SU-DHL-6 (cell line): ENCODE results near the gene ATP6V0C.

Experiments
- H2AFZ ChIP-seq: fragments of 200-600 bp; sonication (generic); 2 replicates; pipeline ENCODE4 v1.6.1; 2014; ENCODE audit warnings: low read depth, mild to moderate bottlenecking, moderate library complexity, mixed read lengths, antibody characterized with exemption, low read length; ENCODE audit not compliant: severe bottlenecking
- H3F3A ChIP-seq: fragments of 200-600 bp; shearing (Covaris generic); 2 replicates; pipeline ENCODE4 v1.6.0; 2016; ENCODE audit warnings: antibody characterized with exemption, mild to moderate bottlenecking; ENCODE audit not compliant: insufficient read depth
- H3K27ac ChIP-seq: fragments of 200-600 bp; sonication (generic); 2 replicates; pipeline ENCODE4 v1.5.1; 2016; ENCODE audit warnings: low read depth, mild to moderate bottlenecking, low read length, moderate library complexity, mixed read lengths
- H3K27me3 ChIP-seq: fragments of 200-600 bp; sonication (generic), shearing (Covaris generic); 2 replicates; pipeline ENCODE4 v1.6.0; 2014; ENCODE audit warnings: mild to moderate bottlenecking, low read length
- H3K36me3 ChIP-seq: fragments of 200-600 bp; sonication (generic); 2 replicates; pipeline ENCODE4 v1.6.1; 2014; ENCODE audit warnings: mild to moderate bottlenecking, low read length, mixed read lengths
- H3K4me2 ChIP-seq: fragments of 300-600, 200-600 bp; shearing (Covaris generic), sonication (generic); 2 replicates; pipeline ENCODE4 v1.6.0; 2014; ENCODE audit warnings: low read length, low read depth, mild to moderate bottlenecking; ENCODE audit not compliant: poor library complexity, severe bottlenecking
- H3K4me3 ChIP-seq: fragments of 200-600 bp; sonication (generic); 2 replicates; pipeline ENCODE4 v1.5.1; 2014; ENCODE audit warnings: antibody characterized with exemption, low read length, mild to moderate bottlenecking, mixed read lengths; ENCODE audit not compliant: insufficient read depth, poor library complexity, severe bottlenecking
- H3K79me2 ChIP-seq: fragments of 200-600 bp; sonication (generic); 2 replicates; pipeline ENCODE4 v1.6.1; 2014; ENCODE audit warnings: mild to moderate bottlenecking, low read length, moderate library complexity; ENCODE audit not compliant: insufficient read depth
- H3K9ac ChIP-seq: fragments of 200-600 bp; sonication (generic); 2 replicates; pipeline ENCODE4 v1.7.0; 2014; ENCODE audit warnings: mild to moderate bottlenecking, low read length
- H3K9me2 ChIP-seq: fragments of 200-600 bp; sonication (generic); replicated peaks from 2 replicates; pipeline ENCODE4 v1.6.1; 2014; ENCODE audit warnings: low read length; ENCODE audit not compliant: insufficient read depth
- H3K9me3 ChIP-seq: fragments of 200-600 bp; sonication (generic); 2 replicates; pipeline ENCODE4 v1.6.1; 2014; ENCODE audit warnings: low read length, mixed read lengths; ENCODE audit not compliant: insufficient read depth
- H4K20me1 ChIP-seq: fragments of 200-600 bp; sonication (generic); 2 replicates; pipeline ENCODE4 v1.6.1; 2014; ENCODE audit warnings: low read depth, mild to moderate bottlenecking, antibody characterized with exemption, low read length, moderate library complexity, mixed read lengths
- EZH2phosphoT487 ChIP-seq: fragments of 200-600 bp; sonication (generic), shearing (Covaris generic); conservative IDR thresholded peaks from 2 replicates; pipeline ENCODE4 v1.6.1; 2018; ENCODE audit warnings: mild to moderate bottlenecking, antibody characterized with exemption, low read length, moderate library complexity, mixed read lengths
- TF ChIP-seq, protein P1 (sequence below): fragments of 200-600 bp; sonication (generic); IDR thresholded peaks from one replicate; pipeline ENCODE4 v1.5.1; 2017; ENCODE audit warnings: antibody characterized with exemption, mild to moderate bottlenecking, low read length, moderate library complexity; ENCODE audit not compliant: insufficient read depth, poor library complexity, severe bottlenecking

The ATP6V0C gene

DNA sequence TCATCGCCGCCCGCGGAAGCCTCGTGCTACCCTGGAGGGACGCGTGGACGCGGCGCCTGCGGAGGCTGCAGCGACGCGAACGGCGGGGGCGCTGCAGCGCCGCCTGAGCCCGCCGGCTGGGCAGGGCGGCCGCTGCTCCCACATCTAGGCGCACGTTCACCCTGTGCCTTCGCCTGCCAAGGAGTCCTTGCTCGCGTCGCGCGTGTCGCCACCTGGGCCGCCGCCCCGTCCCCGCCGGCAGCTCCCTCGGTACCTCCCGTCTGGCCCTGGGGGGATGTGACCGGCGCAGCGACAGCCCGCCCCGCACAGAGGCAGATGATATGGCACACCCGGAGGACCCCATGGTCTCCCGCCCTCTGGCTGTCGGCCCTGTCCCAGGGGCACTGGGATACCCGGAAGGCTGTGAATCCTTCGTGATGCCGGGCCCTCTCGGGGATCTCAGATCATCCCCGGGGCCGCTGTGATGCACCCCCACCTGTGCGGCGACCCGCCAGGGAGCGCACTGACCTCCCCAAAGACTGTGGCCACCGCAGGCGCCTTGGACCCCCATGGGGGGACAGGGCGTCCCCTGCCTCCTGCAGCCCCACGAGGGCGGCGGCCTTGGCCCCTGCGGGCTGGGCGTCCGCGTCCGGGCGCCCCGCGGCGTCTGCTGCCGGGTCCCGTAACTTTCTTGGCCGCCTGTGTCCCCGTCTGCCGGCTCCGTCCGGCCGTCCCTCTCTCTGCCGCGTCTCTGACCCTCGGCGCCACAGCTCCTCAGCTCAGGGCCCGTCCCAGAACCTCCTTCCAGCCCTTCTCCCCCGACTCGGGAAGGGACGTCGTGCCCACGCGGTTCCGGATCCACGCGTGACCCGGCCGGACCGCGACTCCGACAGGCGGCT, 39.5 kb upstream of the ATP6V0C start:
- peak overlapping the region; percentile 87 for H3K4me3 ChIP-seq
- no peaks in the 10 kb centered on the region; the same call in 1 of the 2 replicates for H4K20me1 ChIP-seq
- no peaks in the 10 kb centered on the region for H3K36me3 ChIP-seq
- H3K9ac ChIP-seq: peak overlapping the region; percentile 98
- H3K27ac ChIP-seq: peak overlapping the region; percentile 66
- H3F3A ChIP-seq: peaks cover 12% of the 10 kb centered on the region; the same call in 1 of the 2 replicates
- no peaks in the 10 kb centered on the region for H3K9me2 ChIP-seq
- H3K79me2 ChIP-seq: no peaks in the 10 kb centered on the region
- H3K9me3 ChIP-seq: no peaks in the 10 kb centered on the region
- no peaks in the 10 kb centered on the region for H3K27me3 ChIP-seq
- no peak for TF ChIP-seq EZH2phosphoT487
- TF ChIP-seq, protein P1, sequence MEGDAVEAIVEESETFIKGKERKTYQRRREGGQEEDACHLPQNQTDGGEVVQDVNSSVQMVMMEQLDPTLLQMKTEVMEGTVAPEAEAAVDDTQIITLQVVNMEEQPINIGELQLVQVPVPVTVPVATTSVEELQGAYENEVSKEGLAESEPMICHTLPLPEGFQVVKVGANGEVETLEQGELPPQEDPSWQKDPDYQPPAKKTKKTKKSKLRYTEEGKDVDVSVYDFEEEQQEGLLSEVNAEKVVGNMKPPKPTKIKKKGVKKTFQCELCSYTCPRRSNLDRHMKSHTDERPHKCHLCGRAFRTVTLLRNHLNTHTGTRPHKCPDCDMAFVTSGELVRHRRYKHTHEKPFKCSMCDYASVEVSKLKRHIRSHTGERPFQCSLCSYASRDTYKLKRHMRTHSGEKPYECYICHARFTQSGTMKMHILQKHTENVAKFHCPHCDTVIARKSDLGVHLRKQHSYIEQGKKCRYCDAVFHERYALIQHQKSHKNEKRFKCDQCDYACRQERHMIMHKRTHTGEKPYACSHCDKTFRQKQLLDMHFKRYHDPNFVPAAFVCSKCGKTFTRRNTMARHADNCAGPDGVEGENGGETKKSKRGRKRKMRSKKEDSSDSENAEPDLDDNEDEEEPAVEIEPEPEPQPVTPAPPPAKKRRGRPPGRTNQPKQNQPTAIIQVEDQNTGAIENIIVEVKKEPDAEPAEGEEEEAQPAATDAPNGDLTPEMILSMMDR: no peak
- peak overlapping the region; percentile 65 for H3K4me2 ChIP-seq
- peak overlapping the region; percentile 77 for H2AFZ ChIP-seq

DNA sequence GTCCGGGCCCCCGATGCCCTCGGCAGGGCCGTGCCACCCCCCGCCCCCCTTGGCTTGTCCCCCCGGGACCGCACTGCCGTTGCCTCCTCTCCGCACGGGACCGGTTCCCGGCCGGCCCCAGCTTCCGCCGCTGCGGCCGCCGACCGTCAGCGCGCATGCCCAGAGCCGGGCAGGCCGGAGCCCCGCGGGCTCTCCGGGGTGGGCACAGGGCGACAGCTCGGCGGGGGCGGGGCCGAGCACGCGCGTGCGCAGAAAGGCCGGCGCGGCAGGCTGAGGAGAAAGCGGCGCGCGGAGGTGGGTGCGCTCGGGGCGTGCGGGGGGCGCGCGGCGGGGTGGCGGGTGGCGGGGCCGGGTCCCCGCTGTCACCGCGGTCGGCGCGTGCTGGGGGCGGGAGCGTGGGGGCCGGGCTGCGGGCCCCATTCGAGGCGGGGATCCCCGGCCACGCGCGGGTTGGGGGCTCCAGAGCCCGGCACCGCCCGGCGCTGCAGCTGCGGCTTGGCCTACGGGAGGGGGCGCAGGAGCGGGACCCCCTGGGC, 38.8 kb upstream of the ATP6V0C start, which contains the start of gene TBC1D24:
Gene TBC1D24, plus strand, starts transcription at position 251 of the 536 bp plus-strand sequence. CDS start 21,022 bp downstream, outside the sequence.
- Histone ChIP-seq H2AFZ (peak within 1 kb of the TSS; percentile 77), H3K4me2 (peak within 1 kb of the TSS; percentile 65), H3K9ac (peak within 1 kb of the TSS; percentile 98), H3K36me3 (no peaks in the 10 kb centered on the region), H3K4me3 (peak within 1 kb of the TSS; percentile 87), H3F3A (peaks cover 12% of the 10 kb centered on the region; the same call in 1 of the 2 replicates), H3K27me3 (no peaks in the 10 kb centered on the region), H3K79me2 (no peaks in the 10 kb centered on the region), H3K9me2 (no peaks in the 10 kb centered on the region), H3K27ac (peak within 1 kb of the TSS; percentile 66), H3K9me3 (no peaks in the 10 kb centered on the region), H4K20me1 (no peaks in the 10 kb centered on the region; the same call in 1 of the 2 replicates)
- TF ChIP-seq EZH2phosphoT487: no peak
- TF ChIP-seq, protein P1: no peak

DNA sequence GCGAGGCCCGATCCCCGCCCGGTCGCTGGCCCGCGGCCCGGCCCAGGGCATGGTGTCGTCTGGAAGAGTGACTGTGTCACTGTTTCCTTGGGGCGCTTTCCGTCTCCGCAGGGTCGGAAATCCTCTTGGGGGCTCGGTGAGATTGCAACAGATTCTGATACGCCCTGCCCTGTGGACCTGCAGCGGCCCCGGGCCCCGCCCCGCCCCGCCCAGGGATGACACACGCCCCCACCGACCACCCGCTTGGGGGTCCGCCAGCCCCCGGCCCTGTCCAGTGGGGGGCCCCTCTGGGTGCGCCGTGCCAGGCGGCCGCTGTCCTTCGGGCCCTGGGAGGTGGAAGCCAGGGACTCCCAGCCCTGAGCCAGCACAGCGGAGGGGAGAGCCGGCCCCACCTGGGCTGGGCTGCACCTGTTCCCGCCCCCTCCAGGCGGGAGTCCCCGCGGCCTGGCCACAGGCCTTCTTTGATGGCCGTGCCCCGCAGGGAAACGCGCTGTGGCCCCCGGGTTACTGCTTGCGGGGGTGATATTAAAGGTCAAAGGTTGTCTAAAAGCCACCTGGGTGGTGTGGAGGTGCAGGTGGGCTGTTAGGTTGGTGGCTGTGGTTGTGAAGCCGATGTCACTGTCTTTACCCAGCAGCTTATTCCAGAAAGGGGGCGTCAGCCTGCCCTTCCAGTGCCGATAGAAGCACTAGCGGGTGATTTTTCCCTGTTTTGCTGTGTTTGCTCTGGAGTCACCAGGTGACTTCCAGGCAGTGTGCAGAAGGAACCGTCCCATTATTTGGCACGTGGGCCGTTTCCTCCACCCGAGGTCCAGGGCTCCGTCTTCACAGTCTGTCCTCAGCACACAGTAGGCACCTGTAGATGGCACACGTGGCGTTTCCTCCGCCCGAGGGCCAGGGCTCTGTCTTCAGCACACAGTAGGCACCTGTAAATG, 38.1 kb upstream of the ATP6V0C start:
- Histone ChIP-seq H3K9me2 (no peaks in the 10 kb centered on the region), H3K9me3 (no peaks in the 10 kb centered on the region), H3K36me3 (no peaks in the 10 kb centered on the region), H3K27me3 (no peaks in the 10 kb centered on the region), H3F3A (peaks cover 7% of the 10 kb centered on the region; the same call in 1 of the 2 replicates), H2AFZ (no peak overlapping the region), H3K9ac (peak overlapping the region; percentile 98), H3K4me2 (peak overlapping the region; percentile 63), H3K79me2 (no peaks in the 10 kb centered on the region), H3K27ac (no peak overlapping the region), H3K4me3 (peak overlapping the region; percentile 87), H4K20me1 (no peaks in the 10 kb centered on the region; the same call in 1 of the 2 replicates)
- TF ChIP-seq, protein P1: no peak
- no peak for TF ChIP-seq EZH2phosphoT487
